ENCODE results near the gene ARF6. TPM values are rescaled to one million over a fixed set of nuclear protein-coding genes. Genes with fewer than 3 reads are reported as not detected.

Gene ARF6
- total and polyA plus RNA-seq, 9 of the 15 experiments (the other 6 are each of a cell fraction or from before 2014, with no cell fraction given): 15.3 to 35.2 (median 24.9) TPM

DNA sequence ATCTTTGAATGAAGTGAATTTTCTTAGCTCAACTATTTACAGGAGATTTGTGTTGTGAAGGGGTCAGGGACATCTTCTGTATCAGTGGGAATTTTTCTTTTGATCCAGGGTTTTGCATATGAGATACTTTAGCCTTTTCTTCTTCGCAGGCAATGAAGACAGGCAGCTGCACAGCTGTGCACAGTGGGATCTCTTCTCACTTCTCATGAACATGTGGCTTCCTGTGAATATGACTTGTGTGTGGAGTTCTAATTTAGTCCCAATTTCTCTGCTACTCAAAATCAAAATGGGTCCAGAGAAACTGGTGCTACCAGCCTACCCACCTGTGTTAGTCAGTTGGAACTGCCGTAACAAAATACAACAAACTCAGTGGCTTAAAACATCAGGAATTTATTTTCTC, 37.8 kb downstream of the ARF6 start (continued):
- TF ChIP-seq ZNF445 (CRISPR knock-in tag; IDR thresholded peaks at IDR 0.05; ENCODE audit: low read depth): no peak
- TF ChIP-seq ZNF311 (CRISPR knock-in tag; IDR thresholded peaks at IDR 0.05): no peak
- TF ChIP-seq HDAC6 (IDR thresholded peaks at IDR 0.05; ENCODE audit: low read depth, low read length): no peak

DNA sequence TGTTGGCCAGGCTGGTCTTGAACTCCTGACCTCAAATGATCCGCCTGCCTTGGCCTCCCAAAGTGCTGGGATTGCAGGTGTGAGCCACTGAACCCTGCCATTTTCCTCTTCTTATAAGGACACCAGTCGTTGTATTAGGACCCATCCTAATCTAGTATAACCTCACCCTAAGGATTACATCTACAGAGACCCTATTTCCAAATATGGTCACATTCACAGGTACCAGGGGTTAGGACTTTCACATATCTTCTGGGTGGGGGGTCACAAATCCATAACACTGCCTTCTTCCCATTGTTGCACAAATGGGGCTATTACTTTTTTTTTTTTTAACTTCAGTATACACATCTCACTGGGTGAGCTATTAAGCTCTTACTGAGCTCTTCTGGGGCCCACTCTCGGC, 38.6 kb downstream of the ARF6 start:
- Histone ChIP-seq H3K4me1 (replicated peaks in 1 of 2; ENCODE audit: control insufficient read depth in 2 of 2, insufficient read depth in 2 of 2, low read length in 2 of 2) (peaks cover 0 to 4% of the 10 kb centered on the region in 2 experiments; a peak in 1 of 5 replicates), H2AFZ (ENCODE audit: low read depth, low read length) (no peak overlapping the region), H3K9me3 (replicated peaks; ENCODE audit: control insufficient read depth, insufficient read depth, low read depth, low read length) (0 out of 2 replicates have a peak, but pooled peaks cover 2% of the 10 kb centered on the region), H3K4me2 (ENCODE audit: insufficient read depth, low read length) (no peak overlapping the region), H3K9ac (ENCODE audit: insufficient read depth in 1 of 2, low read depth in 2 of 2, low read length in 2 of 2) (no peak overlapping the region), H3K36me3 (ENCODE audit: control insufficient read depth, insufficient read depth, low read length) (no peaks in the 10 kb centered on the region), H3K79me2 (ENCODE audit: control insufficient read depth, insufficient read depth, low read length) (no peaks in the 10 kb centered on the region), H3K27ac (ENCODE audit: extremely low read depth, low read depth, low read length) (no peak overlapping the region), H3K27me3 (ENCODE audit: control insufficient read depth in 2 of 2, insufficient read depth in 2 of 2, low read length in 2 of 2) (no peaks in the 10 kb centered on the region), H3K9me1 (ENCODE audit: control insufficient read depth, insufficient read depth, low read length) (no peaks in the 10 kb centered on the region), H4K20me1 (replicated peaks; ENCODE audit: control insufficient read depth, insufficient read depth, low read length) (no peaks in the 10 kb centered on the region), H3K4me3 (no peak overlapping the region)
- in situ Hi-C loops (cut with MboI): no loop called here
- DNase-seq (ENCODE audit: extremely low read depth in 1 of 4, low spot score in 3 of 4) (no peak), ATAC-seq (no peak), FAIRE-seq (no peak)
- 37% methylated on average over 3 of the region's 3 CpGs for WGBS (ENCODE audit: insufficient coverage, low coverage, missing lambda C conversion rate)
- TF ChIP-seq SNAPC5 (CRISPR knock-in tag; IDR thresholded peaks at IDR 0.05) (no peak), SP2 (IDR thresholded peaks at IDR 0.05; ENCODE audit: extremely low read depth, low read depth, low read length, poor library complexity, severe bottlenecking) (no peak), ARID1B (IDR thresholded peaks at IDR 0.05) (no peak), CBX8 (IDR thresholded peaks at IDR 0.05; ENCODE audit: borderline replicate concordance, extremely low read depth, low read depth, low read length, poor library complexity, severe bottlenecking) (no peak), HCFC1 (IDR thresholded peaks at IDR 0.05; ENCODE audit: low read depth, low read length) (no peak), PPARD (CRISPR knock-in tag; IDR thresholded peaks at IDR 0.05) (no peak), CBX1 (IDR thresholded peaks at IDR 0.05; ENCODE audit: low read depth) (no peak), CBFA2T2 (conservative IDR thresholded peaks at IDR 0.05) (no peak), ZFP36 (IDR thresholded peaks at IDR 0.05; ENCODE audit: low read depth, low read length, partially characterized antibody) (no peak), JUND (IDR thresholded peaks at IDR 0.05; ENCODE audit: borderline replicate concordance, low read depth, low read length) (no peak), JUND (tag; IDR thresholded peaks at IDR 0.05; ENCODE audit: borderline replicate concordance, low read depth, low read length) (no peak), IRF1 (CRISPR knock-in tag; IDR thresholded peaks at IDR 0.05; ENCODE audit: borderline replicate concordance) (no peak)
- TF ChIP-seq, protein P1, sequence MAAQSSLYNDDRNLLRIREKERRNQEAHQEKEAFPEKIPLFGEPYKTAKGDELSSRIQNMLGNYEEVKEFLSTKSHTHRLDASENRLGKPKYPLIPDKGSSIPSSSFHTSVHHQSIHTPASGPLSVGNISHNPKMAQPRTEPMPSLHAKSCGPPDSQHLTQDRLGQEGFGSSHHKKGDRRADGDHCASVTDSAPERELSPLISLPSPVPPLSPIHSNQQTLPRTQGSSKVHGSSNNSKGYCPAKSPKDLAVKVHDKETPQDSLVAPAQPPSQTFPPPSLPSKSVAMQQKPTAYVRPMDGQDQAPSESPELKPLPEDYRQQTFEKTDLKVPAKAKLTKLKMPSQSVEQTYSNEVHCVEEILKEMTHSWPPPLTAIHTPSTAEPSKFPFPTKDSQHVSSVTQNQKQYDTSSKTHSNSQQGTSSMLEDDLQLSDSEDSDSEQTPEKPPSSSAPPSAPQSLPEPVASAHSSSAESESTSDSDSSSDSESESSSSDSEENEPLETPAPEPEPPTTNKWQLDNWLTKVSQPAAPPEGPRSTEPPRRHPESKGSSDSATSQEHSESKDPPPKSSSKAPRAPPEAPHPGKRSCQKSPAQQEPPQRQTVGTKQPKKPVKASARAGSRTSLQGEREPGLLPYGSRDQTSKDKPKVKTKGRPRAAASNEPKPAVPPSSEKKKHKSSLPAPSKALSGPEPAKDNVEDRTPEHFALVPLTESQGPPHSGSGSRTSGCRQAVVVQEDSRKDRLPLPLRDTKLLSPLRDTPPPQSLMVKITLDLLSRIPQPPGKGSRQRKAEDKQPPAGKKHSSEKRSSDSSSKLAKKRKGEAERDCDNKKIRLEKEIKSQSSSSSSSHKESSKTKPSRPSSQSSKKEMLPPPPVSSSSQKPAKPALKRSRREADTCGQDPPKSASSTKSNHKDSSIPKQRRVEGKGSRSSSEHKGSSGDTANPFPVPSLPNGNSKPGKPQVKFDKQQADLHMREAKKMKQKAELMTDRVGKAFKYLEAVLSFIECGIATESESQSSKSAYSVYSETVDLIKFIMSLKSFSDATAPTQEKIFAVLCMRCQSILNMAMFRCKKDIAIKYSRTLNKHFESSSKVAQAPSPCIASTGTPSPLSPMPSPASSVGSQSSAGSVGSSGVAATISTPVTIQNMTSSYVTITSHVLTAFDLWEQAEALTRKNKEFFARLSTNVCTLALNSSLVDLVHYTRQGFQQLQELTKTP (IDR thresholded peaks at IDR 0.05; ENCODE audit: low read depth in 1 of 2, partially characterized antibody in 2 of 2): no peak
- ChIA-PET CTCF (ENCODE audit: low intra/inter-chr PET ratio) (no interaction called here), POLR2A (no interaction called here)
- BruUV-seq (replicated peaks): no TSS peak
- intact Hi-C loops (cut with micrococcal nuclease): no loop called here

Measured in K562 (cell line).